IMR-90 (cell line): ENCODE results near the gene NIPAL3. TPM values are rescaled to one million over a fixed set of nuclear protein-coding genes. Genes with fewer than 3 reads are reported as not detected.

Source experiments
- ATAC-seq: fragments of 200-7000 bp; cut with Tn5 transposase; 2 replicates; pipeline ENCODE4 v1.9.1; 2020; ENCODE audit warnings: low read depth, mild to moderate bottlenecking, moderate library complexity
- BruUV-seq: library from RNA; stranded (reverse); fragments of 400-500 nt; replicated peaks from 2 replicates; lab custom pipeline; 2021; lab: Mats Ljungman, UMichigan
- CTCF ChIA-PET: fragments of 300-600 bp; formaldehyde crosslinking; extraction: SDS; loops from one replicate; lab custom pipeline; 2021; ENCODE audit warnings: antibody characterized with exemption; lab: Yijun Ruan, JAX
- POLR2A ChIA-PET: fragments of 300-600 bp; sonication (Branson Sonifier 250); formaldehyde crosslinking; loops from one replicate; lab custom pipeline; 2022; ENCODE audit warnings: antibody characterized with exemption; ENCODE audit not compliant: unreplicated experiment; lab: Charles Lee
- DNase-seq: peaks from one replicate; pipeline ENCODE4 v3.0.0; 2013
- H2AFZ ChIP-seq: replicated peaks from 2 replicates; pipeline ENCODE3; 2013; ENCODE audit warnings: low read length, mild to moderate bottlenecking; ENCODE audit not compliant: poor library complexity
- H2AK5ac ChIP-seq: 2 replicates; pipeline ENCODE4 v1.6.1; 2013; ENCODE audit warnings: low read depth, low read length, inconsistent platforms
- H2AK9ac ChIP-seq: replicated peaks from 2 replicates; pipeline ENCODE3; 2013; ENCODE audit warnings: mild to moderate bottlenecking, low read depth, low read length, moderate library complexity; ENCODE audit not compliant: poor library complexity
- H2BK120ac ChIP-seq: 2 replicates; pipeline ENCODE4 v1.6.1; 2013; ENCODE audit warnings: low read depth, low read length, inconsistent platforms
- H2BK15ac ChIP-seq: 3 replicates; pipeline ENCODE4 v1.6.1; 2013; ENCODE audit warnings: low read depth, low read length, inconsistent platforms
- H2BK20ac ChIP-seq: 2 replicates; pipeline ENCODE4 v1.6.1; 2013; ENCODE audit warnings: low read depth, mild to moderate bottlenecking, inconsistent platforms, low read length, moderate library complexity
- H2BK5ac ChIP-seq: 2 replicates; pipeline ENCODE4 v1.6.1; 2013; ENCODE audit warnings: mild to moderate bottlenecking, low read depth, low read length, inconsistent platforms; ENCODE audit not compliant: poor library complexity, severe bottlenecking
- H3K14ac ChIP-seq: replicated peaks from 2 replicates; pipeline ENCODE4 v1.6.1; 2013; ENCODE audit warnings: low read depth, low read length, inconsistent platforms
- H3K18ac ChIP-seq: 2 replicates; pipeline ENCODE4 v1.6.1; 2013; ENCODE audit warnings: low read depth, low read length, control low read depth
- H3K23ac ChIP-seq: 2 replicates; pipeline ENCODE4 v1.6.1; 2013; ENCODE audit warnings: low read depth, low read length, inconsistent platforms
- H3K27ac ChIP-seq: 2 replicates; pipeline ENCODE4 v1.5.1; 2013; ENCODE audit warnings: mild to moderate bottlenecking, control low read depth, low read length; ENCODE audit not compliant: insufficient read depth
- H3K27me3 ChIP-seq: 2 replicates; pipeline ENCODE4 v1.6.1; 2013; ENCODE audit warnings: low read length; ENCODE audit not compliant: control insufficient read depth, insufficient read depth
- H3K36me3 ChIP-seq: 2 replicates; pipeline ENCODE4 v1.6.1; 2013; ENCODE audit warnings: low read length, mixed read lengths; ENCODE audit not compliant: control insufficient read depth, insufficient read depth
- H3K4ac ChIP-seq: 2 replicates; pipeline ENCODE4 v1.6.1; 2013; ENCODE audit warnings: low read depth, low read length, inconsistent platforms
- H3K4me1 ChIP-seq: 2 replicates; pipeline ENCODE4 v1.6.1; 2013; ENCODE audit warnings: low read length, mixed read lengths; ENCODE audit not compliant: control insufficient read depth, insufficient read depth
- H3K4me2 ChIP-seq: 2 replicates; pipeline ENCODE4 v1.6.1; 2013; ENCODE audit warnings: low read depth, mild to moderate bottlenecking, control low read depth, low read length, moderate library complexity
- H3K4me3 ChIP-seq: 2 replicates; pipeline ENCODE4 v1.5.1; 2013; ENCODE audit warnings: low read depth, mild to moderate bottlenecking, control low read depth, low read length, moderate library complexity; ENCODE audit not compliant: insufficient read depth
- H3K56ac ChIP-seq: 2 replicates; pipeline ENCODE4 v1.6.1; 2013; ENCODE audit warnings: low read length, inconsistent platforms; ENCODE audit not compliant: insufficient read depth; ENCODE audit errors: extremely low read depth
- H3K79me1 ChIP-seq, 2 experiments: 2 replicates each; pipeline ENCODE4 v1.6.1; 2013; ENCODE audit warnings: low read length in 2 of 2, inconsistent platforms in 1 of 2, low read depth in 1 of 2
- H3K9ac ChIP-seq: 2 replicates; pipeline ENCODE4 v1.6.1; 2013; ENCODE audit warnings: low read depth, low read length, control low read depth
- H3K9me1 ChIP-seq: 2 replicates; pipeline ENCODE4 v1.6.1; 2013; ENCODE audit warnings: low read length, inconsistent platforms; ENCODE audit not compliant: insufficient read depth
- H3K9me3 ChIP-seq: 2 replicates; pipeline ENCODE4 v1.6.1; 2013; ENCODE audit warnings: low read length; ENCODE audit not compliant: control insufficient read depth, insufficient read depth
- H4K20me1 ChIP-seq: 2 replicates; pipeline ENCODE4 v1.6.1; 2013; ENCODE audit warnings: low read length, inconsistent platforms; ENCODE audit not compliant: insufficient read depth
- H4K5ac ChIP-seq: 2 replicates; pipeline ENCODE4 v1.6.1; 2013; ENCODE audit warnings: mild to moderate bottlenecking, low read depth, low read length, control low read depth
- H4K8ac ChIP-seq, 2 experiments: 2 replicates each; pipeline ENCODE4 v1.6.1; 2013; ENCODE audit warnings: low read depth in 2 of 2, low read length in 2 of 2, control low read depth in 1 of 2, inconsistent platforms in 1 of 2
- H4K91ac ChIP-seq: 2 replicates; pipeline ENCODE4 v1.6.1; 2013; ENCODE audit warnings: low read depth, low read length, inconsistent platforms; ENCODE audit not compliant: insufficient read depth
- BHLHE40 ChIP-seq: fragments of 150-350 bp; IDR thresholded peaks from 2 replicates; pipeline ENCODE4 v1.6.1; 2016; ENCODE audit warnings: mild to moderate bottlenecking, low read depth, low read length
- CEBPB ChIP-seq: IDR thresholded peaks from 2 replicates; pipeline ENCODE4 v1.6.1; 2012; ENCODE audit warnings: low read depth, low read length, improper control_type of control experiment
- CHD1 ChIP-seq: IDR thresholded peaks from 2 replicates; pipeline ENCODE4 v1.6.1; 2012; ENCODE audit warnings: low read depth, low read length, improper control_type of control experiment
- CTCF ChIP-seq: conservative IDR thresholded peaks from 2 replicates; pipeline ENCODE4 v1.5.1; 2012; ENCODE audit warnings: mild to moderate bottlenecking, low read depth, low read length, improper control_type of control experiment
- FOS ChIP-seq: fragments of 150-350 bp; IDR thresholded peaks from 2 replicates; pipeline ENCODE4 v1.6.1; 2016; ENCODE audit warnings: low read depth, low read length
- MAFK ChIP-seq: IDR thresholded peaks from 2 replicates; pipeline ENCODE4 v1.6.1; 2012; ENCODE audit warnings: low read depth, low read length, improper control_type of control experiment
- MAZ ChIP-seq: IDR thresholded peaks from 2 replicates; pipeline ENCODE4 v1.6.1; 2012; ENCODE audit warnings: low read depth, mild to moderate bottlenecking, low read length, improper control_type of control experiment, moderate library complexity, borderline replicate concordance
- NFE2L2 ChIP-seq: fragments of 150-350 bp; IDR thresholded peaks from 2 replicates; pipeline ENCODE4 v1.6.1; 2016; ENCODE audit warnings: low read depth, mild to moderate bottlenecking, low read length
- POLR2A ChIP-seq: IDR thresholded peaks from 2 replicates; pipeline ENCODE4 v1.6.1; 2012; ENCODE audit warnings: mild to moderate bottlenecking, low read depth, low read length
- RAD21 ChIP-seq: IDR thresholded peaks from 2 replicates; pipeline ENCODE4 v1.6.1; 2012; ENCODE audit warnings: low read length, improper control_type of control experiment
- SMC3 ChIP-seq: fragments of 150-350 bp; IDR thresholded peaks from 2 replicates; pipeline ENCODE4 v1.6.1; 2016; ENCODE audit warnings: low read depth, mild to moderate bottlenecking, antibody characterized with exemption, low read length, moderate library complexity
- WGBS, 2 experiments: methylation state at CpG; one replicate each; pipeline versions ENCODE4 v1.1.5 to v1.1.7; 2013; ENCODE audit warnings: missing lambda C conversion rate in 2 of 2; ENCODE audit not compliant: insufficient read length in 1 of 2; ENCODE audit errors: extremely low coverage in 2 of 2; 5-methylcytosine and 5-hydroxymethylcytosine counted together
- dilution Hi-C: fragments of 300-500 bp; cut with HindIII; formaldehyde crosslinking; loops from one replicate; pipeline ENCODE4 v1.14.3; 2018; ENCODE audit warnings: low sequenced_read_pairs; ENCODE audit not compliant: unreplicated experiment
- in situ Hi-C: fragments of 300-500 bp; cut with MboI; formaldehyde crosslinking; loops from 3 replicates; pipeline ENCODE4 v1.14.3; 2019; ENCODE audit warnings: low sequenced_read_pairs, inconsistent platforms, mixed read lengths
- intact Hi-C: fragments of 100-400 bp; cut with micrococcal nuclease; formaldehyde crosslinking; loops from 2 replicates; pipeline ENCODE4 v1.10.0; 2022
- polyA plus RNA-seq, 3 experiments: library from polyadenylated mRNA; depleted of rRNA; stranded (reverse); fragments of >200 nt; gene quantifications; 2 replicates each; pipeline ENCODE4 v1.2.3, GENCODE V29; 2012; ENCODE audit warnings: low replicate concordance in 1 of 3
- total RNA-seq: library from RNA; depleted of rRNA; stranded (reverse); fragments of >200 nt; gene quantifications from 2 replicates; pipeline ENCODE4 v1.2.3, GENCODE V29; 2012

NIPAL3 gene
- total and polyA plus RNA-seq, 2 of the 4 experiments (the other 2 are of a cell fraction), result 55.0 to 123 TPM

- H4K5ac ChIP-seq, result peak overlapping the region; percentile 26; the same call in 1 of the 2 replicates
- no peak overlapping the region for H2BK5ac ChIP-seq
- H3K14ac ChIP-seq, result peak overlapping the region; percentile 43
- dilution Hi-C loops (no loop called here), in situ Hi-C loops (no loop called here), intact Hi-C loops (loop anchor here (10.0 kb wide), 1 partner anchor 91 kb away; no protein-coding TSS in a partner anchor)
- H3K9me3 ChIP-seq, result no peaks in the 10 kb centered on the region
- H4K20me1 ChIP-seq, result peaks cover 4% of the 10 kb centered on the region; the same call in 1 of the 2 replicates
- peak overlapping the region; percentile 52 for H3K4ac ChIP-seq
- H3K9me1 ChIP-seq, result peaks cover 24% of the 10 kb centered on the region
- BruUV-seq, result no TSS peak
- 0 out of 2 replicates have a peak overlapping the region, but pooled peaks have one; percentile 2 for H2BK20ac ChIP-seq
- peak overlapping the region; percentile 54; the same call in 1 of the 2 replicates for H4K91ac ChIP-seq
- no peak overlapping the region for H3K9ac ChIP-seq
- no peak overlapping the region for H2AFZ ChIP-seq
- H4K8ac ChIP-seq, result peak overlapping the region in 1 of 2 experiments; percentile 46; a peak in 1 of 4 replicates
- no peak for ATAC-seq
- H3K18ac ChIP-seq, result no peak overlapping the region
- H2AK9ac ChIP-seq, result peak overlapping the region; percentile 11
- no peak overlapping the region for H3K4me3 ChIP-seq
- no peak overlapping the region for H3K4me2 ChIP-seq
- CTCF ChIA-PET, result interaction anchor here (0.9 to 4.6 kb wide), 4 partner anchors 8 to 186 kb away, joined by 3 to 18 read pairs (median 5); no protein-coding TSS in a partner anchor
- H3K23ac ChIP-seq, result no peak overlapping the region; the same call in 1 of the 2 replicates
- H2AK5ac ChIP-seq, result peak overlapping the region; percentile 54; the same call in 1 of the 2 replicates
- DNase-seq, result peak; percentile 49
- TF ChIP-seq FOS (no peak), CTCF (peak; percentile 59), CEBPB (no peak), SMC3 (no peak), RAD21 (peak; percentile 5; the same call in 1 of the 2 replicates), CHD1 (no peak), MAFK (no peak), MAZ (no peak), BHLHE40 (no peak), POLR2A (no peak), NFE2L2 (no peak)
- H2BK15ac ChIP-seq, result peak overlapping the region; percentile 40; the same call in 2 of the 3 replicates
- peaks cover 12% of the 10 kb centered on the region for H3K4me1 ChIP-seq
- no peak overlapping the region for H3K56ac ChIP-seq
- H3K36me3 ChIP-seq, result no peaks in the 10 kb centered on the region
- WGBS, 2 experiments, result 74% methylated on average over 3 of the region's 12 CpGs; no CpG with 5 or more reads in 1 of the 2 experiments
- H3K79me1 ChIP-seq, result peaks cover 0 to 12% of the 10 kb centered on the region in 2 experiments; a peak in 1 of 4 replicates
- H2BK120ac ChIP-seq, result peak overlapping the region; percentile 32; the same call in 1 of the 2 replicates
- POLR2A ChIA-PET, result no interaction called here
- H3K27ac ChIP-seq, result no peak overlapping the region
- no peaks in the 10 kb centered on the region for H3K27me3 ChIP-seq
These were observed 30.3 kb upstream of the NIPAL3 start for GRCh38 chr1:24385160-24385940.
